ENCODE measurements around the gene ACTR5.
"Not testable (repeated sequence)": the region's sequence is repeated elsewhere in the genome, so short reads cannot be mapped to it uniquely, and the experiment has no call there.

The ACTR5 gene

DNA sequence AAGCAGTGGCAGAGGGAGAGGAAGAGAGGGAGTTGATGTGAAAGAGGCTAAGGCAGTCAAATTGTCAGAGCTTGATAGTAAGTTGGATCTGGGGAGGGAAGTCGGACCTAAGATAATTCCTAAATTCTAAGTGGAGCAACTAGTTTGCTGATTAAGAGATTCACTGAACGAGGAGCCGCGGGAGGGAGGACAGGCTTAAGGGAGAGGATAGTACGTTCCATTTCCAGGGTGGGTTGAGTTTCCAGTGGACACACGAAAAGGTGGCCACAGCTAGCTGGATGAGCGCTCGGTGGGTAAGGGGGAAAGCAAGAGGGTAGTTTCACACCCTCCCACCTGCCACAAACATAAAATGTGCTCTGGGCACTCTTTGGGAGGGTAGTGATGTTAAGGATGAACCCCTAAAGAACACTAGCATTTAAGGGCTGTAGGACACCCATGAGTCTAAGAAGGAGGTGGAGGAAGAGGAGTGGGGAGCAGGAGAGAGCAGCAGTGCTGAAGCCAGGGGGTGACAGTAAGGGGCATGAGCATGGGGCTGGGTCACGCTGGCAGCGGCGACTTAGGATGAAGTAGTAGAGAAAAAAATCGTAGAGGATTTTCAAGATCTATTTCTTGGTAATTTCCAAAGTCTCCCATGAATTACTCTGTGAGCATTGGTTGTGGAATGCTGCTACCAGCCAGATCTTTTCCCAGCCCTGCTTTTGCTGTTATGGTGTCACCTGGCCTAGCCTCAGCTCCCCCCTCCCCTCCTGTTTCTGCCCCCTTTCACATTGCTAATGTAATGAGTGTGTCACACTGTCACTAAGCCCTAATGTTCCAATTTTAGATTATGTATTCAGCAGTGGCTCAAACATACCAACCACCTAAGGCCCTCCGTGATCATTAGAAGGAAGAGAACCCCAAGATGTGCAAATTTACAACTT is 21.4 kb downstream of the ACTR5 start:
- no peak for DNase-seq

DNA sequence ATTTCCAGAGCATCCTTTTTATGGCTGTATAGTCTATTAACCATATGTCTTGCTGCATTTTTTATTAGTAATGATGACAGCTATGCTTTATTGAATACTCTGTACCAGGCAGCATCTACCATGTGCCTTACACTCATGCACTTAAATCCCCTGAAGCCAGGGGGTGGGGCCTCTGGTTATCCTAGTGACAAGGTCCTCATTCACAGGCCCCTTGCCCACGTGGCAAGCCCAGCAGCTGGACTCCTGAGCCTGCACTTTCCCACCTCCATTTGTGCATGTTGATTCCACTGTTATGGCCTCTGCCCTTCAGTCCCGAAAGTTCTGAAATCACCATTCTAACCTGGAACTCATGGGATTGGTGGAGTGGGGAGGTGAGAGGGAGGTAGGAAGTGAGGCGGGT is 22.3 kb downstream of the ACTR5 start:
- DNase-seq = no peak

DNA sequence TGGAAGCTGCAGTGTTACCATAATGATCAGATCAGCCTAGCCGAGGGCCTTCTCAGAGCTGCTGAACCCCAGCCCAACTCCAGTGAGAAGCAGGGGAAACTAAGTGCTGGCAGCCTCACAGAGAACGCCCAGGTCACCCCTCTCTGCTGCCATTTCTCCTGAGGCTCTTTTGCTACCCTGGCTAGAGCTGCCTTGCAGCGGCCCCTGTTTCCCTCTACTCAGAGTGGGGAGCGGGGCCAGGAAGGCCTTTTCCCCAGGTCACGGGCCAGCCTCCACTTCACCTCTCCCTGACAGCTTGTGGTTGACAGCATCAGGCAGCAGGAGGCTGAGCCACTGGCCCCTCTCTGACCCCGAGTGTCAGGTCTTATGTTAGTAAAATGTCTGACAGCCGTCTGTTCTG is 22.7 kb downstream of the ACTR5 start:
- DNase-seq = no peak

DNA sequence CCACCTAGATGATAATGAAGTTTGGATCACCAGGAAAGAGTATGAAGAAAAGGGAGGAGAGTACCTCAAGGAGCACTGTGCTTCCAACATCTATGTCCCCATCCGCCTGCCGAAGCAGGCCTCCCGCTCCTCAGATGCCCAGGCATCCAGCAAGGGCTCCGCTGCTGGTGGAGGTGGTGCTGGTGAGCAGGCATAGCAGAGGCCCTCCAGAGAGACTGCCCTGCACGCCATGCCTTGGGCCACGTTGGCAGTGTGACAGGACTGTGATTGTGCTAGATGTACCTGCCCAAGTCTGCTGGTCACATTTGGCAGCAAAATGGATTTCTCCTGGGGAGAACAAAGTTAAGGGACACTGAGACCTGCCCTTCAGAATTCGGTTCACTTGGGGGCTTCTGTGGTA is 23.4 kb downstream of the ACTR5 start:
- DNase-seq = no peak

DNA sequence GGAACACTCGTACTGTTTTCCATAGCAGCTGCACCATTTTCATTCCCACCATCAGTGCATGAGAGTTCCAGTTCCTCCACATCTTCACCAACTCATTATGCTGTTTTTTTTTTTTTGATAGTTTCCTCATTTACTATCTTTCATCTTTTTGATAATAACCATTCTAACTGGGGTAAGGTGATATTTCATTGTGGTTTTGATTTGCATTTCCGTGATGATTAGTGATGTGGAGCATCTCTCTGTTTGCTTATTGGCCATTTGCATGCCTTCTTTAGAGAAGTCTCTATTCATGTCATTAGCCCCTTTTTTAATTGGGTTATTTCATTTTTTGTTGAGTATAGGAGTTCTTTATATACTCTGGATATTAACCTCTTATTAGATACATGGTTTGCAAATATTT is 25.9 kb downstream of the ACTR5 start:
- no peak for DNase-seq

- no peak for DNase-seq
These were observed 28.1 kb downstream of the ACTR5 start for GRCh38 chr20:38776363-38776762.

GRCh38 chr20:38779247-38780097 is 31.2 kb downstream of the ACTR5 start:
- DNase-seq = no peak

DNA sequence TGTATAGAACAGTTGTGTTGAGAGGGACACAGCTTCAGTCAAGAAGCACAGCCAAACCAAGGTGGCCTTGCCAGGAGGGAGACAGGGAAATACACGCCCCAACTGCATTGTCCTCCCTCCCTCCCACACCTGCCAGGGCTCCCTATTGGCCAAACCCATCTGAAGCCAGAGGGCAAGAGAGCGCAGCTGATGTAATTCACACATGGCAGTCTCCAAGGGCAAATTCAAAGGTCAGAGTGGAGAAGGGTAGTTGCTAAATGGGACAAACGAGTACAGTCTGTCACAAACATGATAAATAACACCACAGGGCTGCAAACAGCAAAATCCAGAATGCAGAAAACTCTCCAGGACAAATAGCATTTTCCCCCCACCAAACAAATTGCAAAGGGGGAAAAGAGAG is 34.0 kb downstream of the ACTR5 start:
- no peak for DNase-seq

GRCh38 chr20:38787870-38788269 is 39.6 kb downstream of the ACTR5 start:
- no peak for DNase-seq

DNA sequence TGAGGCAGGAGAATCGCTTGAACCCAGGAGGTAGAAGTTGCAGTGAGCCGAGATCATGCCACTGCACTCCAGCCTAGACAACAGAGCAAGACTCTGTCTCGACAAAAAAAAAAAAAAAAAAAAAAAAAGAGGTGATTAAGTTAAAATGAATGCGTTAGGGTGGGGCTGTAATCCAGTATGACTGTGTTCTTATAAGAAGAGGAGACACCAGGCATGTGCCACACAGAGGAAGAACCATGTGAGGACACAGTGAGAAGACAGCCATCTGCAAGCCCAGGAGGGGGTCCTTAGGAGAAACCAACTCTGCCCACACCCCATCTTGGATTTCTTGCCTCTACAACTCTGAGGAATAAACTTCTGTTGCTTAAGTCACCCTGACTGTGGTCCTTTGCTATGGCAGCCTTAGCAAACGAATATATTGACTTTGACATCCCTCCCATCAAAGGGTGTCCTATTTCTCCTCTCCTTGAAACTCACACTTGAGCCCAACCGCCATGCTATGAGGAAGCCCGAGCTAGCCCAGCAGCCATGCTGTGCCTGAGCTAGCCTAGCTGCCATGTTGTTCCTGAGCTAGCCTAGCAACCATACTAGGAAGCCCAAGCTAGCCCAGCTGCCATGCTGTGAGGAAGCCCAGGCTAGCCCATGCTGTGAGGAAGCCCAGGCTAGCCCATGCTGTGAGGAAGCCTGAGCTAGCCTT is 41.4 kb downstream of the ACTR5 start:
- DNase-seq = no peak

- peak; percentile 77 for DNase-seq
These were observed 42.2 kb downstream of the ACTR5 start for GRCh38 chr20:38790200-38791053.

GRCh38 chr20:38791291-38791690 is 43.0 kb downstream of the ACTR5 start:
- DNase-seq = no peak

- no peak for DNase-seq
These were observed 43.7 kb downstream of the ACTR5 start for GRCh38 chr20:38791940-38792339.

- not testable (repeated sequence) for DNase-seq
These were observed 45.8 kb downstream of the ACTR5 start for GRCh38 chr20:38794057-38794456.

DNA sequence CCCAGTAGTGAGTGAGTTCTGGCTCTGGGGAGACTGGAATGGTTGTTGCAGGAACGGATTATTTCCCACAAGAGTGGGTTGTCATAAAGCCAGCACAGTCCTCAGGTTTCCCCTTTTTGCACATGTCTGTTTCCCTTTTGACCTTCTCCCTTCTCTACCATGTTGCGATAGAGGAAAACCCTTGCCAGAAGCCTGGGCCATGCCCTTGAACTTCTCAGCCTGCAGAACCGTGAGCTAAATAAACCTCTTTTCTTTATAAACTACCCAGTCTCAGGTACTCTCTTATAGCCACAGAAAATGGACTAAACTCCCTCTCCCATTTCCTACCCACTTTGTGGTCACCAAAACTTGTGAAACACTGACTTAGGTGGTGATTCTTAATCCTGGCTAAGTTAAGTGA is 50.0 kb downstream of the ACTR5 start:
- DNase-seq = no peak

DNA sequence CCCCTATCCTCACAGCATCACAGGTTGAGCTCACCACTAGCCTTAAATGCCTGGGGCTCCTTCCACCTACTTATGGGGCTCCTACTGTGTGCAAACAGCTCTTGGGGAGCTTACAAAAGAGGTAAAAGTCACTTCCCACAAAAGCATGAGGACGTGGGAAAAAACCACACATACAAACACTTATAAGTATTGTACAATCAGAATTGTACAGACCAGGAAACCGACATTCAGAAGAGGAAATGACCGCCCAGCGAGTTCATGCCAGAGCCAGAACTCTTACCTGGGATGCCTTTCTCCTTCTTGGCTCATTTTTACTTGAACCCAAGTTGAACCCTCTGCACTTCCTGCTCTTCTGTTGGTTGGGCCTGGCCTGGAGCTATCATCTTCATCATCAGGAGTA is 50.9 kb downstream of the ACTR5 start:
- no peak for DNase-seq

DNA sequence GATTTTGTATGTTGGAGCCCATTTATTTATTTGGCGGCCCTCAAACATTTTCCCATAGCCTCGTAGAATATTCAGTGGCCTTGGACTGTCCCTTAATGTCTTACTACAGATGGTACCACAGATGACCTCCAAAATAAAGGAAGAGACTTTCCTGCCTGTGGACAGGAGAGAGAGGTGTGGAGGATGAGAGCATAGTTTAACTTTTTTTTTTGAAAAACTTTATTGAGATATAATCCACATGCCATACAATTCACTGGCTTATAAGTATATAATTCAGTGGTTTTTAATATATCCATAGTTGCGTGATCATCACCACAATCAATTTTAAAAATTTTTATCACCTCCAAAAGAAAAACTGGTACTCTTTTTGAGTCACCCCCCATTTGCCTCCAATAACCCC is 52.6 kb downstream of the ACTR5 start:
- DNase-seq = no peak

GRCh38 chr20:38804221-38804620 is 56.0 kb downstream of the ACTR5 start:
- DNase-seq = no peak

DNA sequence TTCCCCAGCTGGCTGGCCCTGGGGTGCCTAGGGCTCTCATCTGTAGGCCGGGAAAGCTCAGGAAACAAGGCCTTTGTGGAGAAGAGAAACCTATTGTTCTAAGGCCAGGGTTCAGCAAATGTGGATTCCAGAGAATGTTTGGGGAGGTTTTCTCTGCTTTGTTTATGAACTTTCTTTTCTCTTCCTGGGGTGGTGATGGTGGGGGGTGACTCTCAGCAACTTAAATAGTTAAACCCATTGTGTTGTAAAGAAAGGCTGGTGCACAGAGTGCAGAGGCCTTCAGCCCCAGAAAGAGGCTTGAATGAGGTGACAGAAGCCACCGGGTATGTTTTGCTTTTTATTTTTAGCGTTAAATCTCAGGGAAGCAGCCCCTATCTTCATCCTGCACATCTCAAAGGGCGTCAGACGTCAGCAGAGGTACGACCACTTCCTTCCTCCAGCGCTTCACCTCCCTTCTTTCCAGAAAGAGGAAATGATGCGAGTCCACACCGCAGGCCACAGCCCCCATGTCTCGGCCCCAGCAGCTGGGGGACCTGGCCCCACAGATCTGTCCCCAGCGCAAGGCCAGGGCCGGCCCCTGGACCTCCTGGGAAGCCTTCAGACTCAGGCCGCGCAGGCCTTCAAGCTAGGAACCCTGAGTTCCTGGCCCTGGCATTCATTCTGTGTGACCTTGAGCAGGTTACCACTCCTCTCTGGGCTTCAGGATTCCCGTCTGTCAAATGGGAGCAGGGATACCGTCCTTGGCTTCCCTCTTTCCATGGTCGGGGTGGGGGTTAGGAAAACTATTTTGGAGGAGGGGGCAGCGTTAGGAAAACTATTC is 56.6 kb downstream of the ACTR5 start:
- peak; percentile 89 for DNase-seq

DNA sequence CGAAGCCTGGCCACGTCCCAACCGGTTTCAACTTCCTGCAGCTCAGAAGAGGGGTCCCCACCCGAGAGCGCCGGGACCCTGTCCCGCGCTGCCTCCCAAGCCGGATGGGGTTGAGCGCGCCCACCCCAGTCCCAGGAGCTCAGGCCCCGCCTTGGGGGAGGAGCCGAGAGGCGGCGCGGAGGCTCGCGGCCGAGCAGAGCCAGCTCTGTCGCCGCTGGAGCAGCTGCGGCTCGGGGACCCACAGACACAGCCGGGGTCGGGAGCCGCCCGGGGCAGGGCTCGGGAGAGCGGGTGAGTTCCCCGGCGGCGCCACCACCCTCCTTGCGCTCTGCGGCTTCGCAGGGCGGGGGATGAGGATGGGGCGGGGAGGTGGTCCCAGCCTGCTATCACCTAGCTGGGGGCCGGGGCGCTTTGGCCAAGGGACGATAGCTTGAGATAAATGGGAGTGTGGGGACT is 57.3 kb downstream of the ACTR5 start, which contains the start of gene PPP1R16B:
Gene PPP1R16B, plus strand, starts transcription at position 196 of the 456 bp plus-strand sequence. CDS start 30,229 bp downstream, outside the sequence.
- DNase-seq = peak; percentile 92

Data from activated effector memory CD4-positive, alpha-beta T cell treated with anti-CD3 and anti-CD28 coated beads, Interleukin-2, amount 50 U/mL, for 16 hours (primary cell).